Stimulated activated CD4-positive, alpha-beta T cell treated with anti-CD3 and anti-CD28 coated beads, Interleukin-15, amount 100 ng/mL, for 24 hours (primary cell): ENCODE results near the gene DUSP2.

Source experiments
- DNase-seq: peaks from one replicate; pipeline ENCODE4 v3.0.0-alpha.2; 2020

Gene DUSP2

GRCh38 chr2:96146881-96147592, 1.8 kb upstream of the DUSP2 start:
- no peak for DNase-seq

DNA sequence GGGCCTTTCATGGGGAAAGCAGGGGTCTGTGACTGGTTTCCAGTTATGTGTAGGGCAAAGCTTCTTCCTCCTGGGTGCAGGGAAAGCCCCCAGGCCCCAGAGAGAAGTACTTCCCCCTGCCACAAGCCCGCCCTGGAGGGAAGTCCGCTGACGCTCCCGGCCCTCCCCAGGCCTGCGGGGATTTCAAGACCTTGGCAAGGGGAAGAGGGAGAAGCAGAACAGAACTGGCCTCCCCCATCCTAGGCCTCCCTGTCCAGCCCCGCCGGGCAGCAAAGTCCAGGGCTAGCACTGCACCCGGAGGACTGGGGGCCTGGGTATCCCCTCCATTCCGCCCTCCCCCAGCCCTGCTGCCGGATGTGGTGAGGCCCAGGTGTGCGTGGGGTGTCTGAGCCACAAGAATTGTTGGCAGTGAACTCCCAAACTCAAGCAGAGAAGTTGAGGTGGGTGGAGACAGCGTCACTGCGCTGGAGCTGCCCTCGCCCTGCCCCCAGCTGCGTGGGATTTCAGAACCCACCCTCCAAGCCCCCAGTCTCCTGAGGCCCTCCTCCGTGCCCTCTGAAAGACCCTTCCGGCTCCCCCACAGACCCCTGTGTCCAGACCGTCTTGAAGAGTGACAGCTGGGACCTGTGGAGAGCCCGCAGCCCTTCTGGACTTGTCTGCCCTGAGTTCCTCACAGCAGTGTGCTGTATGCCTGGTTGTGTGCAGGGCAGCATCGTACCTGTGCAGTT, 1.1 kb upstream of the DUSP2 start:
- DNase-seq = peak; percentile 94

- no peak for DNase-seq
Measured at GRCh38 chr2:96145848-96146152, 560 bp upstream of the DUSP2 start.

DNA sequence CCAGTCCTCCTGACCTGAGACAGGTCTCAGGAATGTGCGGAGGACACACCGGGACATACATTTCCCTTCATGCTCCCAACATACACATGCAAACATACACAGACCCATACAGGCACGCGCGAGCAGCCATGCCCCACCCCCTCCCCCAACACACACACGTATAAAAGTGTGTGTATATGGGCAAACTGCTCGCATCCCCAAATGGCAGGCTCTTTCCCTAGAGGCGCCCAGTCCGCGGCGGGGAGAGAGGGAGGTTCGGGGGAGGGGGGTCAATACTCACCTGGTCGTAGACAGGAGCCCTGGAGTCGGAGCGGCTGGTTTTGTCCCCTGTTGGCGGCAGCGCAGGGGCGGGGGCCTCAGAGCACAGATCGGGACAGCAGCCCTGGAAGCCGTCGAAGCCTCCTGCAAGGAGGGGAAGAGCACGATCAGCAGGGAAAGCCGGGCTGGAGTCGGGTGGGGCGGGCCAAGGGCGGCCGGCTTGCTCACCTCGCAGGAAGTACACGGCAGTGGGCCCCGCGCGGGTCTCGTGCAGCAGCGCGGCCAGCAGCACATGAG, 682 bp downstream of the DUSP2 start:
- peak; percentile 74 for DNase-seq

- peak; percentile 63 for DNase-seq
Measured at GRCh38 chr2:96143848-96144480, 1.3 kb downstream of the DUSP2 start.

DNA sequence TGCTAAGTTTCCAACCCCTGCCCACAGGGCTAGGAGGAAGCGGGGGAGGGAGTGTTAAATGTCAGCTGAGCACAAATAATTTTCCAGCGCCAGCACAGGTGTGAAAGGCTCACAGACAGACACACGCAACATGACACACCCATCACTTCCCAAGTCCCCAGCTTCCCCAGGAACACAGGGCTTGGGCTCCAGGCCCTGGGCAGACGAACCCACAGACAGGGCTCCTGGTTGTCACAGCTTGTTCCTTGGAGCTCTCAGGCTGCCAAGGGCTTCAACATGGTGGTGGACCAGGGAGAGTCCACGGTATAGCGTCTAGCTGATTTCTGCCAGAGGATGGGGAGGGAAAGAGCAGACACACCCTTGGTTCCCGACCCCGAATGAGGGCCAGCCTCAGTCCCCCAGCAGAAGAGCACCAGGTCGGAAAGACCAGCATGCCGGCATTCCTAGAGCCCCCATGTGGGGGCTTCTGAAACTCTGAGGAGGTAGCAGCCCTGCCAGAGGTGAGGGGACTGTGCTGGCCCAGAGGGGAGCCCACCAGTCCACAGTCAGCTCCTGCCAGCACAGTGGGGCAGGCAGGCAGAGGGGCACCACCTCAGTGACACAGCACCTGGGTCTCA, 1.9 kb downstream of the DUSP2 start:
- peak; percentile 61 for DNase-seq

DNA sequence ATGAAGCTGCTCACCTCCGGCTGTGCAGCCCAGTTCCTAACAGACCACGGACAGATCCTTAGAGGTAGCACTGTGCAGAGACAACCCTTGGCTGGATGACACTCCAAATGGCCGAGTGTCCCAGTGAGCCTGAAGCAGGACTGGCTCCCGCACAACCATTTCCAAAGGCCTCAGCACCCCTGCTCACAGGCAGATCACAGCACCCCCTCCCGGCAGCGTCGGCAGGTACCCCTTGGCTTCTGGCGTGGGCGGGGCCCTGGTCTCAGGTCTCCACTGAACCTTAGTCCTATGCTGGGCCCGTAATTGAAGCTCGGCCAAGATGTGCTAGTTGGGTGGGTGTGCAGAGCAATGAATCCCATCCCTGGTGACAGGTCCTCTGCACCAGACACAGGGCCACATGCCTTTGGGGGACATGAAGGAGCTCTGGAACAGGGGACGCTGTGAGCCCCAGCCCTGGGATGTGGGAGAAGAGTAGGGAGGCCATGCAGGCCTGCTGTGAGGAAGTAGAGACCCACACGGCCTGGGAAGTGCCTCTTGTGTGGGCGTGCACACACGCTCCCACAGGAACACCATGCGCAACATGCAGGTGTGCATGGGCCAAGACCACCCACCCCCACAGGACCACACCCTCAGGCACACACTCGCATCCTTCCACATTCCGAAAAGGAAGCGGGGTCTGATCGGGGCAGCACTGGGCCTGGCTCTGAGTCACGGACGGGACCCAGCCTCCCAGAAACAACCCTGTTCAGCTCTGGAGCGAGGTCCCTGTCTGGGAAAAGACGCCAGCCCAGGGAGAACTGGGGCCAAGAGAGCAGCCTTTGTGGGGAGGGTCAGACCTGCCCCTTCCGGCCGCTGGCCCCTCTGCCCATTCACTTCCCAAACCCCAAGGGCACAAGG, 2.8 kb downstream of the DUSP2 start:
- peak; percentile 90 for DNase-seq

DNA sequence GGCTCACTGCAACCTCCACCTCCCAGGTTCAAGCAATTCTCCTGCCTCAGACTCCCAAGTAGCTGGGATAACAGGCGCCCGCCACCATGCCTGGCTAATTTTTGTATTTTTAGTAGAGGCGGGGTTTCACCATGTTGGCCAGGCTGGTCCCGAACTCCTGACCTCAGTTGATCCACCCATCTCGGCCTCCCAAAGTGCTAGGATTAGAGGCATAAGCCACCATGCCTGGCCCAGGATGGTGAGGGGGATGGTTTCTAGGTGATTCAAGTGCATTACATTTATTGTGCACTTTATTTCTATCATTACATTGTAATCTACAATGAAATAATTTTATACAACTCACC, 3.6 kb downstream of the DUSP2 start:
- peak; percentile 57 for DNase-seq

DNA sequence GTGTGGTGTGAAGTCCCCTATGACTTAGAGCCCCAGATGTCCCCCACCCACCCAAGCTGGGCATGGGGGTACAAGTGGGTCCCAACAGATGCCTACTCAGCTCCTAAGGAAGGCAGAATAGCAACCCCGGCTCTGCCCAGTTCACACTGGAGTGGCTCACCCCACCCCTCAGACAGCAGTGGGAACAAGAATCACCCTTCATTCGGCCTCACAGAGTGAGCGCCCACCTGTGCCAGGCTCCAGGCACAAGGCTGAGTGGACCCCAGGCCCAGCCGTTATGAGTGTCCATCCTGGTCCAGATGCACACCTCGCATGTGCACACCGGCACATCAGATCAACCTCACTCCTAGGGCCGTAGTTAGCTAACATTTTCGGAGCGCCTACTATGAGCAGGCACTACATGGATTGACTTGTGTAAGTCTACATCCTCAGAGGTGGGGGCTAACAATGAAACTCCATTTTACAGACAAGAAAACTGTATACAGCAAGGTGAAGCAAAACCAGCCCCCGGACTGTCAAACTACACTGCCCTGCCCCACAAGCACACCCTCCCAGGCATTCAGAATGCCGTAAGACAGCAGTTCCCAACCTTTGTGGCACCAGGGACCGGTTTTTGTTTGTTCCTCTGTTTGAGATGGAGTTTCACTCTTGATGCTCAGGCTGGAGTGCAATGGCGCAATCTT, 4.2 kb downstream of the DUSP2 start:
- peak; percentile 59 for DNase-seq

DNA sequence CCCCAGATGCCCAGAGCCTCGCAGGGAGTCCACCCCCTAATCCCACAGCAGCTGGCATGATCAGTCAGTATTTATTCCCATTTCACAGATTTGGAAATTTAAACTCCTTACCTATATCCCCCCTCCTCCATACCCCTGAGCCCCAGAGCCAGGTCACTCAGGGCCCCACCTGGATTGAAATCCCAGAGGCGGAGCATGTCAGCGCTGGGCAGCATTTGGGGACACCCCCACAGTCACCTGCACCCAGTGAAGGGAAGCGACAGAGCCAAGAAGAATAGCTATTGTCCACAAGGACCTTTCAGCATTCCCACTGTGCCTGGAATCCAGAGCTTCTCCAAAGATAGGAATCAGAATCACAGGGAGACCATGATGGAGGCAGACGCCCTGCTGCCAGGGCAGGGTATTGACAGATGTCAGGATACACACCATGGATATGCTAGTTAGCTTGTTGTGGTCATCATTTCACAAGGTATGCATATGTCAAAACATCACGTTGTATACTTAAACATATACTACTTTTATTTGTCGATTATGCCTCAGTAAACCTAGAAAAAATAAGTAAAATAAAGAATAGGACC, 6.0 kb downstream of the DUSP2 start:
- peak; percentile 23 for DNase-seq

DNA sequence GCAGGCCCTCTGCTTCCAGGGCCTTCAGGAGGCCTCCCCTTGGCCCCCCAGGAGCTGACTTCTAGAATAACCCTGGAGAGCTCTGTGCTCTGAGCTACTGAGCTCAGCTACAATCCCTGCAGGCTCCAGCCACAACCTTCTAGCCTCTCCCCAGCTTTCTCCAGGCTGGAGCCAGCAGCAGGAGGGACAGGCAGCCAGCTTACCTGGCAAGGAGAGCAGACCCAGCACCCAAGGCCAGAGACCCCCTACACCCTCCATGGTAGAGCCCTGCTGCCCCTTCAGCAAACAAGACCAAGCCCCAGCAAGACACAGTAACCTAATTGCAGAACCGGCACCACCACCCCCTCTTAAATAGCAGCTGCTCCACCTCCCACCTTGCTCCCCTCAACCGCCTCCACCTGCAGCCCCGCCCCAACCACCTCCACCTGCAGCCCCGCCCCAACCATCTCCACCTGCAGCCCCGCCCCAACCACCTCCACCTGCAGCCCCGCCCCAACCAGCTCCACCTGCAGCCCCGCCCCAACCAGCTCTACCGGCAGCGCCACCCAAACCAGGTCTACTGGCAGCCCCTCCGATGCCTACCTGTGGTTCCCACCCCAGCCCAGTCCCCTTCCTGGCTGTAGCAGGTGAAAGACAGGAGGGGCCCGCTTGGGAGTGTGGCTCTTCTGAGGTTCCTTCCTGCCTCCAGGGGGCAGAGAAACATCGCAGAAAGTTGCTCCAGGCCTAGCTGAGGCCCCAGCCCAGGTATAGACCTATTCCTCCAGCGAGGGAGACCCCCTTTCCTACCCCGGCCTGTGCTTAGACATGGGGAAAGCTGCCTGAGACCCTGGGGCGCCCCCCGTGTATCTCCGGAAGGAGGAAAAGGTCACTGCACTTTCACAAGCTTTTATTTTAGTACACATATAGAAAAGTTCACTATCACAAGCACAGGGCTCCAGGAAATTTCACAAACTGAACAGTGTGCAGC, 6.8 kb downstream of the DUSP2 start, which contains the start of gene ASTL:
TSS of gene ASTL (minus strand) at position 324 of the 967 bp plus-strand sequence. CDS start at position 258, 66 bp downstream.
- peak; percentile 76 for DNase-seq

DNA sequence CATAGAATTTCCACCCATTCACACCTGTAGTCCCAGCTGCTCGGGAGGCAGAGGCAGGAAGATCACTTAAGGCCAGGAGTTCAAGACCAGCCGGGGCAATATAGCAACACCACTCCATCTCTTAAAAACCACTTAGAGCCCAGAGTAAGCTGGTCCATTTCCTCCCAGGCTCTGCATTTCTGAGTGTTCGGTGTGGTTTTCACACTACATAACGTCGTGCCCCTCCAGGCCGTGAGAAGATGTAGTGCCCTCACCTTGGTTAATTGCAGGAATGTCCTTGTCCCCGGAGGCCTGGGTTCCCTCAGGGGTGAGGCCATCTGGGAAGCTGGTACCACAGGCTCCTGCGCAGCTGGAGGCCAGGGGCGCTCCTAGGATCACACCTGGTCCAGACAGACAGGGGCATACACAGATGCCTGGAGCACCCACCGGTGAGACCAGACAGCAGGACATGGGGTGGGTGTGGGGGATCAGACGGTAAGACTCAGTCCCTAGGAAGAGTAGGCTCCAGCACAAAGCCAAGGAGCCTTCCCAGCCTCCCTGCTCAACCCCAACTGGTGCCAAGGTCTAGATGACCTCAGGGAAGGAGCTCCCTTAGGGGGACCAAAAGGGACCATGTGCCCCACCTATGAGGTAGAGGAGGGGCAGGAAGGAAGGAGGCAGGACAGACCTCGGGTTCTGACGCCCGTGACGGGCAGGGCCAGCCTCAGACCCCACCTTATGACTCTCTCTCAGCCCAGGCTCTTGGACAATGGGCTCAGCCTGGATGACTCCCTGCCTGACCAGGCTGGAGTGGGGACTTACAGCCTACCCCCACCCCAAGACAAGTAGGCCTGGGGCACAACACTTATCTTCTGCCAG, 7.7 kb downstream of the DUSP2 start:
- no peak for DNase-seq

GRCh38 chr2:96136129-96136720, 9.0 kb downstream of the DUSP2 start:
- DNase-seq = no peak

- no peak for DNase-seq
Measured at GRCh38 chr2:96135621-96136020, 9.6 kb downstream of the DUSP2 start.

GRCh38 chr2:96135171-96135570, 10.1 kb downstream of the DUSP2 start:
- DNase-seq = no peak

GRCh38 chr2:96134421-96134820, 10.8 kb downstream of the DUSP2 start:
- DNase-seq = no peak

DNA sequence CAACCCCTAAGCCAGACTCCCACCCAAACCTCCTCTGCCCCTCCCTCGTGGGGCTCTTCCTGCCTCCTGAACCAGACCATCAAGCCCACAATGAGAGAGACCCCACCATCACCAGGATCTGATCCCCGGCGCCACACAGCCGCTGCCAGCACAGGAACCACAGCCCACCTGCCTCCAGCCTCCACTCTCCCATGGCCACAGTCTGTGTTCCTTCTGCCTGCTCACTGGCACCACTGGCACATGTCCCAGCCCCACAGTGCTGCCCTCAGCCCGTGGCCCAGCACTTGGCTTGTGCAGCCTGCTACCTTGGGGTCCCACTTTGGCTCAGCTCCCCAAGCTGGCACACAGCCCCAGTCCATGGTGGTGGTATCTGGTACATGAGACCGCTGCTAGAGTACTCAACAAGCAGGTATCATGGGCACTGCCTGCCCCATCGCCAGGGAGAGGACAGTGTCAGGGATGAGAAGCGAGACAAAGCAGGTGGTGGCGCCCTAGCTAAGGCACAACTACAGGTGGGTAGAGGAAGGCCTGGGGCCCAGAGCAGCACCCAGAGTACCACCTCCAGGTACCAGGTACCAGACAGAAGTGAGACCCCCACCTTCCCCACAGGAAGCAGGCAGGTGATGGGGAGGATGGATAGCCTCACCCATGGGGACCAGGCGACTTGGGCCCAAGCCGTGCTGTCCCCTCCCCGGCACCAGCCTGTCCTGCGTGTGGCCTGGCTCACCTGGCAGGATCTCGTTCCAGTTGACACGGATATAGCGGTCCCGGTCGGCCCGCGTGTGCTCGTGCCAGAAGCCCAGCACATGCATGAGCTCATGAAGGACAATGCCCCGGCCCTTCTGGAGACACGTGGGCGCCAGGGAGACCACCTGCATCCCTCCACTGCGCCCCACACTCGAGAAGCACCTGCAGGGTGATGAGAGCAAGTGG, 13.2 kb downstream of the DUSP2 start:
- no peak for DNase-seq
